ENCODE measurements around the gene RGS8. TPM values are rescaled to one million over a fixed set of nuclear protein-coding genes. Genes with fewer than 3 reads are reported as not detected.

Gene RGS8
- total RNA-seq, 2 donors from 2014 or later: 0.31 TPM; not detected in 1

DNA sequence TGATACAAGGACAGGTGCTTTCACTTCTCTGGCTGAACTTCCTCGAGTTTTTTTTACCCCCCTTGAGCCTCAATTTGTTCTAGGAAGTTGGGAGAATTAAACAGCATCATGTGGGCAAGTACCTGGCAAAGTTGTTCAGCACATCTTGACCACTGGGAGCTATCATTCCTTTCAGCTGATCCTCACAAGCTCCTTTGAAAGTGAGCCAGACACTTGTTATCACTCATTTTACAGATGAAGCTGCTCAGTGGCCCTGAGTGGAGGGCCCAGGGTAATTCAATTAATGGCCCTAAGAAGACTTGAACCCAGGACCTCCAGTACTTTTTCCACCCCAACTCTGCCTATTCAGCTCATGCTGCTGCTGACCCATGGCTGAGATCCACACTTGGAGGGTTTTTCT lies 2.0 kb downstream of the RGS8 start:
- TF ChIP-seq, protein P1, sequence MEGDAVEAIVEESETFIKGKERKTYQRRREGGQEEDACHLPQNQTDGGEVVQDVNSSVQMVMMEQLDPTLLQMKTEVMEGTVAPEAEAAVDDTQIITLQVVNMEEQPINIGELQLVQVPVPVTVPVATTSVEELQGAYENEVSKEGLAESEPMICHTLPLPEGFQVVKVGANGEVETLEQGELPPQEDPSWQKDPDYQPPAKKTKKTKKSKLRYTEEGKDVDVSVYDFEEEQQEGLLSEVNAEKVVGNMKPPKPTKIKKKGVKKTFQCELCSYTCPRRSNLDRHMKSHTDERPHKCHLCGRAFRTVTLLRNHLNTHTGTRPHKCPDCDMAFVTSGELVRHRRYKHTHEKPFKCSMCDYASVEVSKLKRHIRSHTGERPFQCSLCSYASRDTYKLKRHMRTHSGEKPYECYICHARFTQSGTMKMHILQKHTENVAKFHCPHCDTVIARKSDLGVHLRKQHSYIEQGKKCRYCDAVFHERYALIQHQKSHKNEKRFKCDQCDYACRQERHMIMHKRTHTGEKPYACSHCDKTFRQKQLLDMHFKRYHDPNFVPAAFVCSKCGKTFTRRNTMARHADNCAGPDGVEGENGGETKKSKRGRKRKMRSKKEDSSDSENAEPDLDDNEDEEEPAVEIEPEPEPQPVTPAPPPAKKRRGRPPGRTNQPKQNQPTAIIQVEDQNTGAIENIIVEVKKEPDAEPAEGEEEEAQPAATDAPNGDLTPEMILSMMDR (IDR thresholded peaks at IDR 0.05): no peak
- Histone ChIP-seq H3K27me3 (no peaks in the 10 kb centered on the region), H3K36me3 (no peaks in the 10 kb centered on the region), H3K27ac (no peak overlapping the region), H3K4me3 (no peak overlapping the region), H3K4me1 (peaks cover 0 to 2% of the 10 kb centered on the region in 2 donors), H3K9me3 (no peaks in the 10 kb centered on the region)
- DNase-seq (ENCODE audit: low spot score): no peak

DNA sequence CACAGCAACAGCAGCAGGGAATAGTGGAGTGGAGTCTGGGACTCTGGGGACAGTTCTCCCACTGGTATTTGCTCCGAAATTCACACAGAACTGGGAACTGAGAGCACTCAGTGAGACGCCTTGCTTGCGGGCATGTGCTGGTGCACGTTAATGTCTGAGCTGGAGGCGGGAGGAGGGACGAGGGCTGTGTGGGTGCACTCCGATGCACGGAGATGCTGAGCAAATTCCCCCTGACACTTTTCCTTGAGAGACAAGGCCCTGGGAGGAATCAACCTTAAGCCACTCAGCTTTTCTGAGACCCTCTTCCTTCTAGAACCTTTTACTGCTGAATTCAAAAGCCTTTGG lies 2.8 kb downstream of the RGS8 start:
- no peaks in the 10 kb centered on the region for H3K9me3 ChIP-seq
- H3K36me3 ChIP-seq: no peaks in the 10 kb centered on the region
- no peak overlapping the region for H3K4me3 ChIP-seq
- H3K27ac ChIP-seq: no peak overlapping the region
- H3K27me3 ChIP-seq: no peaks in the 10 kb centered on the region
- no peak for DNase-seq (ENCODE audit: low spot score)
- TF ChIP-seq, protein P1 (IDR thresholded peaks at IDR 0.05): no peak
- peaks cover 0 to 10% of the 10 kb centered on the region in 2 donors for H3K4me1 ChIP-seq

DNA sequence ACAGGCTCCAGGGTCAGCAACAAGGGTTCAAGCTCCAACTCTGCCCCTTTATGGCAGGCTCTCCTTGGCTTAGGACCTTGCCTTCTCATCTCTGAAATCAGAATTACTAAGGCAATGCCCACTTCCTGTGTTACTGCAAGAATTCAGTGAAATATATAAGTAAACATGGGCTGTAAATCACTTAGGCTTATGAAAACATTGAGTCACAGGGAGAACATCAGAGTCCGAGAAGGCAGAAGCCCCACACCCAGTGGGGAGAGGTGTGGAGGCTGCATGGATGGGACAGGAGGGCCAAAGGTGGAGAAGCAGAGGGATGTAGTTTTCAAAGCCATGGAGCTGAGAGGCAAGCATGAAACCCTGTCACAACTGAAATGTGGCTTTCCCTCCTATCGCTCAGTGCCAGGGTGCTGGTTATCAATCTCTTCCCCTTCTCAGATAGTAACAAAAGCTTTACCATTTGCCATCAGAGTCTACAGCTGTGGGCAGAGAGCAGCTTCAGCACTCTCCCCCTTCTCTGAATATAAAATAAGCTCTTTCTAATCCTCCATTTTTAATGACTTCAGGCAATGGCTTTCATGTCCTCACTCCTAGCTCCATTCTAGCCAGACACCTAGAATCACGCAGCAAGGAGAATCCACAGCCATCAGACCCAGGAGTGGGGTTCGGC lies 3.4 kb downstream of the RGS8 start:
- no peaks in the 10 kb centered on the region for H3K36me3 ChIP-seq
- TF ChIP-seq, protein P1 (IDR thresholded peaks at IDR 0.05): no peak
- no peaks in the 10 kb centered on the region for H3K27me3 ChIP-seq
- no peaks in the 10 kb centered on the region for H3K9me3 ChIP-seq
- no peak overlapping the region for H3K27ac ChIP-seq
- peaks cover 0 to 15% of the 10 kb centered on the region in 2 donors for H3K4me1 ChIP-seq
- DNase-seq (ENCODE audit: low spot score): no peak
- no peak overlapping the region for H3K4me3 ChIP-seq

DNA sequence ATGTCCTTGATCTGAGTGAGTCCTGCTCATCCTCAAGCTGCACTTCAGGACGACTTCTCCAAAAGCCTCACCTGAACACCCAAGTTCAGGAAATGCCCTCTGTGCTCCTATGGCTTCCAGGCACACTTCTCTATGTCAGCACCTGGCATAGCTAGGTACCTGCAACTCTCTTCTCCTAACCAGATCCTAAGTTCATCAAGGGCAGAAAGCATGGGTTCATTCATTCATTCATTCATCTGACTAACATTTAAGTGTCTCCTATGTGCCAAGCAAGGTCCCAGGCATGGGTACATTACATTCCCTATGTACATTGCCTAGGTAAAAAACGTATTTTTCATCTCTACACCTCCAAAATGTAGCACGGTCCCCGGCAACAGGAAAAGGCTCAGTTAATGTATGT lies 4.0 kb downstream of the RGS8 start:
- TF ChIP-seq, protein P1 (IDR thresholded peaks at IDR 0.05): no peak
- peaks cover 0 to 22% of the 10 kb centered on the region in 2 donors for H3K4me1 ChIP-seq

DNA sequence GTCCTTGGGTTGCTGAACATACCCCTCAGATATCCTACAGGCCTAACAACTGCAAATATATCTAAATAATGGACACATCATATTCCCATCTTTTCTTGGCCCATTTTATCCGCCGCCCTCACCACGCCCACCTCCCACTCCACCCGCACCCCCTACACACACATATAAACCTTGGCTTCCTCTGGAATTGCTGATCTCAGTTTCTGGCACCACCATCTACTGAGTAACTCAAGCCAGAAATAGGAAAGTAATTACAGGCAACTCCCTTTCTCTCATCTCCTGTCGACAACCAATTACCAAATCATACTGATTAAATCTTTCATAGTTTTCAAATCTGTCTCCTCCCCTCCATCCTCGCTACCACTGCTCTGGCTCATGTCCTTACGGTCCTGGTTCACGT lies 4.7 kb downstream of the RGS8 start:
- DNase-seq (ENCODE audit: low spot score): no peak
- H3K27me3 ChIP-seq: no peaks in the 10 kb centered on the region
- peaks cover 0 to 27% of the 10 kb centered on the region in 2 donors for H3K4me1 ChIP-seq
- no peak overlapping the region for H3K4me3 ChIP-seq
- H3K27ac ChIP-seq: no peak overlapping the region
- TF ChIP-seq, protein P1 (IDR thresholded peaks at IDR 0.05): no peak
- no peaks in the 10 kb centered on the region for H3K9me3 ChIP-seq
- H3K36me3 ChIP-seq: no peaks in the 10 kb centered on the region

More for the DNA sequence above, 4.0 kb downstream of the RGS8 start:
- no peaks in the 10 kb centered on the region for H3K9me3 ChIP-seq
- H3K27ac ChIP-seq: no peak overlapping the region
- no peaks in the 10 kb centered on the region for H3K27me3 ChIP-seq
- no peak for DNase-seq (ENCODE audit: low spot score)
- H3K4me3 ChIP-seq: no peak overlapping the region
- no peaks in the 10 kb centered on the region for H3K36me3 ChIP-seq
